Superior temporal gyrus (tissue), 1 donor: ENCODE results near the gene SLC27A2.

Source experiments
- DNase-seq: peaks from one replicate; pipeline ENCODE4 v3.0.0-alpha.2; 2016; ENCODE audit errors: extremely low spot score

Gene SLC27A2

GRCh38 chr15:50190723-50191122, 8.7 kb downstream of the SLC27A2 start:
- no peak for DNase-seq

- no peak for DNase-seq
Observed at GRCh38 chr15:50192164-50192563, 10.2 kb downstream of the SLC27A2 start.

- no peak for DNase-seq
Observed at GRCh38 chr15:50192926-50193620, 11.1 kb downstream of the SLC27A2 start.

- DNase-seq: no peak
Observed at GRCh38 chr15:50202003-50202402, 20.0 kb downstream of the SLC27A2 start.

GRCh38 chr15:50206020-50206419, 24.0 kb downstream of the SLC27A2 start:
- no peak for DNase-seq

- no peak for DNase-seq
Observed at GRCh38 chr15:50209809-50210208, 27.8 kb downstream of the SLC27A2 start.

GRCh38 chr15:50210462-50211157, 28.6 kb downstream of the SLC27A2 start:
- no peak for DNase-seq

GRCh38 chr15:50218291-50218690, 36.3 kb downstream of the SLC27A2 start:
- DNase-seq: no peak

GRCh38 chr15:50218691-50219090, 36.7 kb downstream of the SLC27A2 start:
- no peak for DNase-seq

GRCh38 chr15:50219820-50220219, 37.8 kb downstream of the SLC27A2 start:
- no peak for DNase-seq

- no peak for DNase-seq
Observed at GRCh38 chr15:50222181-50222580, 40.2 kb downstream of the SLC27A2 start.

GRCh38 chr15:50224606-50225005, 42.6 kb downstream of the SLC27A2 start:
- no peak for DNase-seq

- no peak for DNase-seq
Observed at GRCh38 chr15:50225057-50225456, 43.1 kb downstream of the SLC27A2 start.

- no peak for DNase-seq
Observed at GRCh38 chr15:50225938-50226337, 43.9 kb downstream of the SLC27A2 start.

GRCh38 chr15:50227076-50227475, 45.1 kb downstream of the SLC27A2 start:
- DNase-seq: no peak

- no peak for DNase-seq
Observed at GRCh38 chr15:50228866-50229265, 46.9 kb downstream of the SLC27A2 start.

GRCh38 chr15:50229336-50229735, 47.3 kb downstream of the SLC27A2 start:
- DNase-seq: no peak

- DNase-seq: no peak
Observed at GRCh38 chr15:50231761-50232160, 49.8 kb downstream of the SLC27A2 start.

GRCh38 chr15:50232791-50233190, 50.8 kb downstream of the SLC27A2 start:
- DNase-seq: no peak

- DNase-seq: no peak
Observed at GRCh38 chr15:50233192-50233736, 51.3 kb downstream of the SLC27A2 start.

GRCh38 chr15:50234764-50235163, 52.8 kb downstream of the SLC27A2 start:
- DNase-seq: no peak

GRCh38 chr15:50235794-50236193, 53.8 kb downstream of the SLC27A2 start:
- no peak for DNase-seq

GRCh38 chr15:50236433-50236832, 54.4 kb downstream of the SLC27A2 start:
- no peak for DNase-seq
